HG03565 (cell line): ENCODE measurements around the gene ABCB9.
"Not testable (repeated sequence)": the region's sequence is repeated elsewhere in the genome, so short reads cannot be mapped to it uniquely, and the experiment has no call there.

Experiments used
- ATAC-seq: cut with Tn5 transposase; IDR thresholded peaks from one replicate; pipeline ENCODE4 v1.9.1; 2021; ENCODE audit warnings: mild to moderate bottlenecking, moderate library complexity; ENCODE audit not compliant: unreplicated experiment

ABCB9 gene

DNA sequence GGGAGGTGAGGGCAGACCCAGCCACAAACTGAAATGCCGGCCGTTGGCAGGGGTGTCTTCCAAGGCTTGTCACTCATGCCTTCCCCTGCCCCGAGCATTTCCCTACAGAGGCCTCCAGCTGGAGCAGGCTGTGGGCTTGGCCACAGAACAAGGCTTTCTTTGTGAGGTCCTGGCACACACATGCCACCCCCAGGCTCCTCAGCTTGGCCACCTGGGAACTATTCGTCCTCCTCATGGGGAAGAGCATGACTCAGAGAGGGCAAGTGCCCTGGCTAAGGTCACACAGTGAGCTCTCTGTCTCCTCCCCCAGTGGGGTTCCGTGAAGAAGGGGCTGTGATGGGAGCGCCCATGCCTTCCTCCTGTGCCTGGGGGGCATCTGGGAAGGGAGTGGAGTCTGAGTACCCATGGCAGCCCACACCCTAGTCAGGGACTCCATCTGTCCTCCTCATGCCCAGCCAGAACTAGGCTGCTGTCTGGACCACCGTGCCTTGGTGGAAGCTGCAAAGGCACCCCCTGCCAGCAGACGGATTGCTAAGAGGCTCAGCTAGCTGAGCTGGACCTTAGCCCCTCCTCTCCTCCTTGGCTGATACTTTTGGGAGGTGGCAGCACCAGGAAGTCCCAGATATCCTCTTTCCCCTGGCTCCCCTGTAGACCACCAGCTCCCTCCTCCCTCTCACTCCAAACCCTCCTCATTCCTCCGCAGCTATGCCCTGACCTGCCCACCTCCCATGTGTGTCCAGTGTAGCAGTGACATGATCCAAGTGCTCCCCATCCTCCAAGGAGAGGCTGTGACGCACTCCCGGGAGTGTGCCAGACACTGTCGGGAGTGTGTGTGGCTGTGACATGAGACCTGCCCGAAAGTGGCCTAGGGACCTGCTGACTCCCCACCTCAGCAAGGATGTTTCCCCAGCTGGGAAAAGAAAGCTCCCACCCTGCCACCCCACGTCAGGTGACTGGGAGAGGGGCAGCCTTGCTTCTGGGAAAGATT, 21.4 kb downstream of the ABCB9 start:
- ATAC-seq, result no peak

DNA sequence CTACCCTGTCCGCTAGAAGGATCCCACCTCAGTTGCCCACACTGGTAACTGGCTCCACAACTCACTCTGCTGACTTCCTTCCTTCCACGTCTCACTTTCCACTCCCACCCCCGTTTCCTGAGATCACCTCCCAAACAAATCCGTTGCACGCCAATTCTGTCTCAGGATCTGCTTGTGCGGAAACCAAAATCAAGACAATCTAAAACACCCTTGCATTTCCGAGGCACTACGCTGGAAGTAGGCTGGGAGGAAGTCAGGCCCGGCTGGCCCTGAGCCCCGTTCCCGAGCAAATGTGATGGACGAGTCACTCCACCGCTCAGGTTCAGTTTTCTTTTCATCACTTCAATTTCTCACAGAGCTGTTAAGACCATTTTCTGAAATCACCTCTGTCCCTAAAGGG, 23.1 kb downstream of the ABCB9 start:
- no peak for ATAC-seq

DNA sequence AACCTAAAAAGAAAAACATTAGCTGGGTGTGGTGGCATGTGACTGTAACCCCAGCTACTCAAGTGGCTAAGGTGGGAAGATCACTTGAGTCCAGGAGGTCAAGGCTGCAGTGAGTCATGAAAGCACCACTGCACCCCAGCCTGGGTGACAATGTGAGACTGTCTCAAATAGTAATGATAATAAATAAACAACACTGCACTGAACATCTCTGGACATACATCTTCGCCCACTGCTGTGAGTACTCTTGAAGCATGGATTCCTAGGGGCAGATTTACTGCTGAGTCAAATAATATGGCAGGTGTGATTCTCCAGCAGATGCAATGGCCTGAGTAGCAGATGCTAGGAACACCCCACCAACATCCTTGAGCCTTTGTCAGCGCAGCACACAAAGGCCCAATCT, 23.6 kb downstream of the ABCB9 start:
- no peak for ATAC-seq

DNA sequence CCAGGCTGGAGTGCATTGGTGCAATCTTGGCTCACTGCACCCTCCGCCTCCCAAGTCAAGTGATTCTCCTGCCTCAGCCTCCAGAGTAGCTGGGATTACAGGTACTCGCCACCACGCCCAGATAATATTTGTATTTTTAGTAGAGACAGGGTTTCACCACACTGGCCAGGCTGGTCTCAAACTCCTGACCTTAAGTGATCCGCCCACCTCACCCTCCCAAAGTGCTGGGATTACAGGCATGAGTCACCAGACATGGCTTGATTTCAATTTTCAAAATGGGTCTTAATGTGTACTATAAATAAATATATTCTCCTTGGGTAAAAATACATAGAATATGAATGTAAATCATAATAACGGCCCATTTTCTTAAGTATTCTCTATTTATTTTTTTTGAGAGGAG, 24.9 kb downstream of the ABCB9 start:
- ATAC-seq, result not testable (repeated sequence)

DNA sequence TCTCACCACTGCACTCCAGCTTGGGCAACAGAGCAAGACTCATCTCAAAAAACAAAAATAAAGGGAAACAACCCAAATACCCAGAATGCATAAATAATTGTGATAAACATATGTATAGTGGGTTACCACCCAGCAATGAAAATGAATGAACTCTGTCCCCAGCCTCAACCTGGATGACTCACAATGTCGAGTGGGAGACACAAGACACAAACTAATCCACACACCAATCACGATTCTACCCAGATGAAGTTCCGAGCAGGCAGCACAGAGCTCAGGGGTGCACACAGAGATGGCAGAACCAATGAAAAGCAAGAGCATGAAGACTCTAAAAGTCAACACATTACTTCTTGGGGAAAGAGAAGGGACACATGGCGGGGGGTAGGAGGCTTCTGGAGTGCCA, 27.1 kb downstream of the ABCB9 start:
- ATAC-seq, result no peak

DNA sequence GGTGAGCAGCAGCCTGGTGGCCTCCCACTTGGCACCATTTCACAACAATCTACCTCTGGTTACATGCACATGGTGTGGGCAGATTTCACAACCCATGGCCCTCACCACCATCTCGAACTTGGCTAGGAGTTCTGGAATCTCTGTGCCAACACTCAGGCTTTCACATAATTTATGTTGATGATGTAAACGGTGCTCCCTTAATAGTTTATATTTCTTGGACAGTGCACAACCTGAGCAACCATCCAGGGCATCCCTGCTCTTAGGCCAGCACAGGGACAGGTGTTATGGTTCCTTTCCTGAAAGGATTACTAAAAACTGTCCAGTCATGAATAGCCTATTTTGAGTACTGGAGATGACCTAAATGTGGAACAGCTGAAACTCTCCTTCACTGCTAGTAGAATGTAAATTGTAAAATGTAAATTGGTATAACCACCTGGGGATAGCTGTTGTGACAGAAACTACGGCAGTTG, 28.6 kb downstream of the ABCB9 start:
- no peak for ATAC-seq

DNA sequence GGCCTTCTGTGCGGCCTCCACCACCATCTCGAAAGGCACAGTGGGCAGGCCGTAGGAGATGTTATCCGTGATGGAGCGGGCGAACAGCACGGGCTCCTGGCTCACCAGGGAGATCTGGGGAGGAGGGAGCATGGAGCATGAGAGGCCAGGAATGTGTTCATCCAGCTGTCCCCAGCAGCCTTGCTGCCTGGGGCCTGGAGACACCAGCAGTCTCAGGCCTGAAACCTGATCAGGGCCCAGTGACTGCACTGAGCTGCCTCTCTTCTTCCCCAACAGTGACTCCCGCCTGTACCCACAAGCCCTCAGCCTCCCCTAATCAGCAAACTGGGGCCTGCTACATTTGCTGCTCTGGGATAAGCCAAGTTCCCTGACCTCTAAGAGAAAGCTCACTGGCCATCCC, 30.9 kb downstream of the ABCB9 start:
- no peak for ATAC-seq

DNA sequence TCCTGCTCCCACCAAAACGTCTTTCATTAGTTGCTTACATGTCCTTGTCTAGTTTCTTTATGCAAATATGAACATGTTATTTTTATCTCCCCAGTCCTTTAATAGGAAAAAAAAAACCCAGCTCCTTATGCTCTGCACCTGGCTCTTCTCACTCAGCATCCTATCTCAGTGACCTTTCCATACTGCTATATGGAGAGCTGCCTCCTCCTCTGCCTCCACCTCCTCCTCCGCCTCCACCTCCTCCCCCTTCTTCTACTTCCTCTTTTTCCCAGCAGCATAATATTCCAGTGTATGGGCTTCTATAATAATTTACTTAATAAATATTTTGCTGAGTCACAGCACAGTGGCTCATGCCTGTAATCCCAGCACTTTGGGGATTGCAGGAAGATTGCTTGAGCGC, 31.5 kb downstream of the ABCB9 start:
- ATAC-seq, result no peak

DNA sequence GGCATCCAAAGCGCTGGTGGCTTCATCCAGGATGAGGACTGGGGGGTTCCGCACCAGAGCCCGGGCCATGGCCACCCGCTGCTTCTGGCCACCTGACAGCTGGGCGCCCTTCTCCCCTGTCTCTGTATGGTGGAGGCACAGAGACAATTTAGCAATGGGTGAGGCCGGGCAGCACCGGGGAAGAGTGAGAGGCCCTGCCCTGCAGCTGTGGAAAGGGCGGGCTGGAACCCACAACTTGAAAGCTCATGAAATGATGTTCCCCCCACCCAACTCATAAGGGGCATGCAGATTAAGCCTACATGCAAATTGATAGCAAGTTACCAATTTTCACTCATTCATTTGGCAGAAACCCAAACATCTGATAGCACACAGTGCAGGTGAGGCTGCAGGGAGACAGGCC, 34.1 kb downstream of the ABCB9 start:
- no peak for ATAC-seq

DNA sequence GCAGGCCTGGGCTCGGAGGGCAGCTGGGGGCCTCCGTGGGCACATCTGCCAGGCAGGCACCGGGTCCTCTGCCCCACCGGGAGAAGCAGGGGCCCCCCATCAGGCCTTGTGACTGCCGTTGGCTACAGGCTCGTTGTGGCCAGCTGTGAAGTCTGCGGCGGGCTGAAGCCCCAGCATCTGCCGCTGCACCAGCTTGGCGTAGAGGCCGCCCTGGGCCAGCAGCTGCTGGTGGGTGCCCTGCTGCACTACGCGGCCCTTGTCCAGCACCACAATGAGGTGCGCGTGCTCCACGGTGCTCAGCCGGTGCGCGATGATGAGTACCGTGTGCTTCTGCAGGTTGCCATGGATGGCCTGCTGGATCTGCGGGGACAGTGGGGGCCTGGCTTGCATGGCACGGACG, 36.5 kb downstream of the ABCB9 start:
- no peak for ATAC-seq

DNA sequence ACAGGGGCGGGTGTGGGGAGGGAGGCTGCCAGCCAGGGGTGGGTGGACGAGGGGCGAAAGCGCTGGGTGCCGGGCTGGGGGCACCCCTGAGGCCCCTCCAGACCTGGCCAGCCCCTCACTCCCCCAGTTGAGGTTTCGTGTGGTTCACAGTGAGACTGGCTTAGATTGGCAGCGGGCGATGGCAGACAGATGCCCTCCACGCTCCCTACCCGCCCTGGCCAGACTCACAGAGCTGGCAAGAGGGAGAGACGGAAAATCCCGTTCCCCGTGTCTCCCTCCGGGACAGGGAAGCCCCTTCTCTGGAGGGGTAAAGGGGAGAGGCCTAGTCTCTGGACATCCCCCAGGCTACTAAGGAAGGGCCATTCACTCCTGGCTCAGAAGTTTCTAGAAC, 37.1 kb downstream of the ABCB9 start:
- no peak for ATAC-seq

DNA sequence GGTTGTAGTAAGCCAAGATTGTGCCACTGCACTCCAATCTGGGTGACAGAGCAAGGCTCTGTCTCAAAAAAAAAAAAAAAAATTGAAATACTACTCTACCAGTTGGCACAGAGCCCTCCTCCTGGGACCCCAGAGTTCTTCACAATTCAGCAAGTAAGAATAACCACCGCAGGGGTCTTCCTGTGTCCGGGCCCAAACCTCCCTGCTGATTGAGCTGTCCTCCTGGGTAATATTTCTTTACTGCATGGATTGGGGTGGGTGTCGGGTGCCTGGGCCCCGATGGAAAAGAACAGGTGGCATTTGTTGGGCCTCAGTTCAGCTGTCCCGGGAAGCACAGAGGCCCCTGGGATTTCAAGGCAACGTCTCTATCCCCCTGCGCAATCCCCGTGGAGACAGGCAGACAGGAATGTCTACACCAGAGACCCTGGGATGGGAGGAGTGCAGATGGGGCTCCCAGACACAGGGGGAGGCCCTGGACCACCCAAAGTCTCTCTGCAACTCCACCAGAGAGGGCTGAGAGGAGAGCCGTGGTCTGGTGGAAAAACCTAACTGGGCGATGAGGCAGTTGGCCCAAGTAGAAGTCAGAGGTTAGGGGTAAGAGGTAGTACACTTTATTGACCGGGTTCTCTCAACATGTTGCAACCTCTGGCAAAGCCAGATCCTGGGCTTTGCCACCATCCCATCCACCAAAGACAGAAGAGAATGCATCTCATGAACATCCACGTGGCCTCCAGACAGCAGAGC, 37.7 kb downstream of the ABCB9 start:
- no peak for ATAC-seq

DNA sequence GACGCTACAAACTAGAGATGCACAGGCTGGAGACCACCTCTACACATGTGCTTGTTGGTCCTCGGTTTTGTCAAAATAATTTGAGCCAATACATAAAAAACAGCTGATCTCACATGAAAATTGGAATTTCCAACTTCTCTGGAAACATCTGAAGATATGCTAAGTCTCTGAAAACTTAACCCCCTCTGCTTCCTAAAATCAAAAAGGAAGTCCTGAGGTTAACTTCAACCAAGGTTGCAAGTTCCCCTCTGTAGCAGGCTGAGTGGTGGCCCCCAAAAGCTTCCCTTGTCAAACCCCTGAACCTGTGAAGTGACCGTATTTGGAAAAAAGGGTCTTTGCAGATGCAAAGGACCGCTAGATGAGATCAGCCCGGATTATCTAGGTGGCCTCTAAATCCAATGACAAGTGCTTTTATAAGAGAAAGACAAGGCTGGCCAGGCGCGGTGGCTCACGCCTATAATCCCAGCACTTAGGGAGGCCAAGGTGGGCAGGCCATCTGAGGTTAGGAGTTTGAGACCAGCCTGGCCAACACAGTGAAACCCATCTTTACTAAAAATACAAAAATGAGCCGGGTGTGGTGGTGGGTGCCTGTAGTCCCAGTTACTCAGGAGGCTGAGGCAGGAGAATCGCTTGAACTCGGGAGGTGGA, 38.4 kb downstream of the ABCB9 start:
- ATAC-seq, result no peak

DNA sequence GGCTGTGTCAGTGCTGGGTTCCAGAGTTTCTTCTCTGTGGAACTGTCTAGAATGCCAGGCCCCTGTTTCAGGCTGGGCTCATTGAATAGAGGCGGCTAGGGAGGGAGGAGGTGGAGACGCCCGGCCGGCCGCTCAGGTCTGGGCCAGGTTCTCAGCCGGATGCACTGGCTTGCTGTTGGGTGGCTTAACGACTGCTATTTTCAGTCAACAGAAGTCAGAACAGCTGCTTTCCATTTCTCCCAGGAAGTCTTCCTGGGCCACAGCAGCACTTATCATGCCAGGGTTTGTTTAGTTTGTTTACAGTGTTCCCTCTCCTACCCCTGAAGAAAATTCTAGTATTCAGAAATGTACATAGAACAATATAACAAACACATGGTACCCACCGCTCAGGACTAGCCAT, 44.3 kb downstream of the ABCB9 start:
- no peak for ATAC-seq

DNA sequence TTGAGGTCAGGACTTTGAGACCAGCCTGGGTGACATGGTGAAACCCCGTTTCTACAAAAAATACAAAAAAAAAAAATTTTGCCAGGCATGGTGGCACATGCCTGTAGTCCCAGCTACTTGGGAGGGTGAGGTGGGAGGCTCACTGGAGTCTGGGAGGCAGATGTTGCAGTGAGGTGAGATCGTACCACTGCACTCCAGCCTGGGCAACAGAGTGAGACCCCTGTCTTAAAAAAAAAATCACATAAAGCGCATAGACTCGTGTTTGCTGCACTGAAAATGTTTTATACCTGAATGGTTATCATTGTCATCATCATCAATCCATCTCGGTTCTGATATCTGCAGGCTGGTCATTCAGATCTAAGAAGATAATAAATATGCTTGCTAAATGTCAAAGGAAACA, 45.6 kb downstream of the ABCB9 start:
- no peak for ATAC-seq

DNA sequence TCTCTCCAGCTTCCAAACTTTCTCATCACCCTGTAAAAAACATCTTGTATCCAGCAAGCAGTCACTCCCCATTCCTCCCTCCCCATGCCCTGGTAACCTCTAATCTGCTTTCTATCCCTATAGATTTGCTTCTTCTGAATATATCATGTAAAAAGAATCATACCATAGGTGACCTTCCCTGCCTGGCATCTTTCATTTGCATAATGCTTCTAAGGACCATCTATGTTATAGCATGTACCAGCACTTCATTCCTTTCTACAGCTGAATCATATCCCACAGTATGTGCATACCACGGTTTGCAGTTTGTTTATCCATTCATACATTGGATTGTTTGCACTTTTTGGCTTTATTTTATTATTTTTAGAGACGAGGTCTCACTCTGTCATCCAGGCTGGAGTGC, 47.4 kb downstream of the ABCB9 start:
- no peak for ATAC-seq

DNA sequence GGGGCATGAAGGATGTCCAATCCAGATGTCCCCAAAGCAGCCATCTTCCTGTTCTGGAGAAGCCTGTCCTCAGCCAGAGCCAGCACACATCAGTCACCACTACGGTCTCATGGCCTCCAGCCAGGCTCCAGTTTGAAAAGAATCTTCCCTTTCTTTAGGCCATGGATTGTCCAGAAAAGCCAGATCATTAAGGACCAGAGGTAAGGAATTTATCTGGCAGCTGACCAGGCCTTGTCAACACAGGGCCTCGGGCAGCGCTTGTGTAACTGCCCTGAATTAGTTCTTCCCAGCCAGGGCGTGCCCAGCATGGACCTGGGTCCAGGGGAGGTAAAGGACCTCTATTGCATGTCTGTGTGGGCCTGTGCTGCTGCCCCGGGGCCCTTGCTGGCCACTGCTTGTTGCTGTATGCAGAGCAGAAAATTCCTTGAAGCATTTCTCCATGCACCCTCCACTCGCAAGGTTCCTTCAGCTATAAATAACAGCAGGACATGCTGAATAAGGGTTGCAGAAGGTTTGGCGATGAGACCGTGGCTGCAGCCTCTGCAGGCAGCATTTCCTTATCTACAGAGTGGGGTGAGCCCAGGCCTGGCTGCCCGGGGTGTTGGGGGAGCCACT, 48.6 kb downstream of the ABCB9 start:
- ATAC-seq, result no peak

DNA sequence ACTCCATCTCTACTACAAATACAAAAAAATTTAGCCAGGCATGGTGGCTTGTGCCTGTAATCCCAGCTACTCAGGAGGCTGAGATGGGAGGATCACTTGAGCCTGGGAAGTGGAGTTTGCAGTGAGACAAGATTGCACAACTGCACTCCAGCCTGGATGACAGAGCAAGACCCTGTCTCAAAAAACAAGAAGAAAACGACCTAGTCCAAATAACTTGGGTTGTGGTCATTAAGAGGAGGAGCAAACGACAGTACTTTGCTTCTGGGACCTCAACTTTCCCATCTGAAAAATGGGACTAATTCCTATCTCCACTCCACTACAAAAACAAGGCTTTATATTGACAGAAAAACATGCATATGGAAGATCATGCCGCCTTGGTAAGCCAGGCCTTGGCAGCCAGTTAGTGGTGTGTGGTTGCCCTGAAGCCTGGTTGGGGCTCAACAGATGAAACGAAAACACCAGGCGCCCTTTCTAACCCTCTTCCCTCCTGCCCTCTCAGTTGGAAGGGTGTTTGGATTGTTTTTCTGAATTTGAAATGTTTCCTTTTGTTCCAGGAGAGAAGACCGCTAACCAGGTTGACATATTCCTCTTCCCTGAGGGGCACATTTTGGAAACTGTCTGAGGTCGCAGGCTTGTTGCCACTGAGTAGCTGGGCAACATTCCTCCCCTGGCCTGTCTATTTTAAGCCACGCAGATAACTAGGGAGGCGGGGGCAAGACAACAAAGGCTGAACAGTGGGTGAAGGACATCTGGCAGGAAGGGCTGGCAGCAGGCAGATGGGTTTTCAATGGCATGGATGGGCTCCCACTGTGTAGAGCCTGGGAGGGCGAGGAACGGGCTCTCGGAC, 56.6 kb downstream of the ABCB9 start:
- no peak for ATAC-seq

DNA sequence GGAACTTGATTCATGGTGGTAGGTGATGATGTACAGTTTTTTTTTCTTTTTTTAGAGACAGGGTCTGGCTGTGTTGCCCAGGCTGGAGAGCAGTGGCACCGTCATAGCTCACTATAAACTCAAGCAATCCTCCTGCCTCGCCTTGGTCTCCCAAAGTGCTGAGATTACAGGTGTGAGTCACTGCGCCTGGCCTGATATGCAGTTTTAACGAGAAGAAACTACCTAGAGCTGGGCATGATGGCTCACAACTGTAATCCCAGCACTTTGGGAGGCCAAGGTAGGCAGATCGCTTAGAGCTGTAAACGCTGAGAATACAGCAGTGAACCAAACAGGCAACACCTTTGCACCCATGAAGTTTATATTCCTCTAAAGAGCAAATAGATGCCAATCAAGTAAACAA, 57.3 kb downstream of the ABCB9 start:
- no peak for ATAC-seq

DNA sequence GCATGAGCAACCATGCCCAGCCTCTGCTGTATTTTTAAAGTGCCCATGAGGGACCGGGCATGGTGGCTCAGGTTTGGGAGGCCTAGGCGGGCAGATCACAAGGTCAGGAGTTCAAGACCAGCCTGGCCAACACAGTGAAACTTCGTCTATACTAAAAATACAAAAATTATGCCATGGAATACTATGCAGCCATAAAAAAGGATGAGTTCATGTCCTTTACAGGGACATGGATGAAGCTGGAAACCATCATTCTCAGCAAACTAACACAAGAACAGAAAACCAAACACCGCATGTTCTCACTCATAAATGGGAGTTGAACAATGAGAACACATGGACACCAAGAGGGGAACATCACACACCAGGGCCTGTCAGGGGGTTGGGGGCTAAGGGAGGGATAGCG, 61.0 kb downstream of the ABCB9 start:
- not testable (repeated sequence) for ATAC-seq
